Activated CD8-positive, alpha-beta memory T cell treated with anti-CD3 and anti-CD28 coated beads for 36 hours (primary cell): ENCODE results near the gene HSPA14. TPM values are rescaled to one million over a fixed set of nuclear protein-coding genes. Genes with fewer than 3 reads are reported as not detected.
"Not testable (repeated sequence)": the region's sequence is repeated elsewhere in the genome, so short reads cannot be mapped to it uniquely, and the experiment has no call there.

Experiments
- CTCF ChIA-PET: fragments of 350-600 bp; sonication (Branson Sonifier 250); formaldehyde crosslinking; loops from one replicate; lab custom pipeline; 2021; ENCODE audit warnings: antibody characterized with exemption; lab: Charles Lee
- POLR2A ChIA-PET: fragments of 350-600 bp; sonication (Branson Sonifier 250); formaldehyde crosslinking; loops from one replicate; lab custom pipeline; 2021; ENCODE audit warnings: antibody characterized with exemption; lab: Charles Lee
- total RNA-seq, 2 experiments: library from RNA; stranded (reverse); gene quantifications; one replicate each; pipeline ENCODE4 v1.2.3, GENCODE V29; 2021

Gene HSPA14, protein sequence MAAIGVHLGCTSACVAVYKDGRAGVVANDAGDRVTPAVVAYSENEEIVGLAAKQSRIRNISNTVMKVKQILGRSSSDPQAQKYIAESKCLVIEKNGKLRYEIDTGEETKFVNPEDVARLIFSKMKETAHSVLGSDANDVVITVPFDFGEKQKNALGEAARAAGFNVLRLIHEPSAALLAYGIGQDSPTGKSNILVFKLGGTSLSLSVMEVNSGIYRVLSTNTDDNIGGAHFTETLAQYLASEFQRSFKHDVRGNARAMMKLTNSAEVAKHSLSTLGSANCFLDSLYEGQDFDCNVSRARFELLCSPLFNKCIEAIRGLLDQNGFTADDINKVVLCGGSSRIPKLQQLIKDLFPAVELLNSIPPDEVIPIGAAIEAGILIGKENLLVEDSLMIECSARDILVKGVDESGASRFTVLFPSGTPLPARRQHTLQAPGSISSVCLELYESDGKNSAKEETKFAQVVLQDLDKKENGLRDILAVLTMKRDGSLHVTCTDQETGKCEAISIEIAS
- total RNA-seq = 10 to 100 TPM; 43.1 to 46.0 TPM

DNA sequence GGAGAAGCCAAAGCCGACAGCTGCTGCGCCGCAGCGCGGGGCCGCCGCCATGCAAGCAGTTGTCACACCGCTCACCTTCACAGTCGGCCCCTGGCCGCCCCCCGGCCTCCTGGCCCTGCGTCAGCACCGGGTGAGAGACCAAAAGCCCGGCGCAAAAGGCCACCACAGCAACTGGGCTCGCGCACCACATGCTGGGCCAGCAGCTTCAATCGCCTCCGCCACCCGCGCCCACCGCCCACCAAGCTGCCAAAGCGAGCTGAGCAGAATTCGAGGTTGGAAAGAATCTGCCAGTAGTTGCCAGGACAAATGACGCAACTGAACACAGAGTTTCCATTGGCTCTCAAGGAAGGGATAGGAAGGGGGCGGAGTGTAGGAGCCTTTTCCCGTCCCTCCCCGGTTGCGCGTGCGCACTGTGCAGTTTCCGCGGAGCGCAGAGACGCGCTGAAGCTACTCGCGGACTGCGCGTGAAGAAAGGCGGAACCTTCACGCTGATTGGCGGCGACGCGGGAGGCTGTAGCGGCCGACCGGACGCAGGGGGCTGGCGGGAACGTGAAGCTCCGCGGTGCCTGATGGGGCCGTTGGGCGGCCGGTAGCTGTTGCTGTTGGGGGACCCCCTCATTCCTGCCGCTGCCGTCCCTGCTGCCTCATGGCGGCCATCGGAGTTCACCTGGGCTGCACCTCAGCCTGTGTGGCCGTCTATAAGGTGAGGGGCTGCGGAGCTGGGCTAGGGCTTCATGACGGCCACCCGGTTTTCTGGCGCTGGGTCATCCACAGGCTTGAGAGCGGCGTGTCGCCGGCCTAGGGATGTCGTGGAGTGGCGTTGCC lies at the start of gene HSPA14, which contains the start of the genes CDNF and MSANTD7:
Gene HSPA14, plus strand, starts transcription at position 550 of the 825 bp plus-strand sequence. Its CDS starts 97 bp downstream, at position 647.
Gene CDNF, minus strand, starts transcription at position 281 of the 825 bp plus-strand sequence. Its CDS starts 91 bp downstream, at position 190.
Gene MSANTD7, plus strand, starts transcription at position 550 of the 825 bp plus-strand sequence. CDS start 3,979 bp downstream, outside the sequence.
- ChIA-PET CTCF (interaction anchor here (0.8 to 1.6 kb wide), 5 partner anchors 116 to 300 kb away, joined by 3 to 7 read pairs (median 3); partner anchors contain the start of gene DCLRE1C), POLR2A (interaction anchor here (0.5 to 3.4 kb wide), 12 partner anchors 40 to 652 kb away, joined by 3 to 29 read pairs (median 3); partner anchors contain the start of genes DCLRE1C, MEIG1 and SUV39H2)

DNA sequence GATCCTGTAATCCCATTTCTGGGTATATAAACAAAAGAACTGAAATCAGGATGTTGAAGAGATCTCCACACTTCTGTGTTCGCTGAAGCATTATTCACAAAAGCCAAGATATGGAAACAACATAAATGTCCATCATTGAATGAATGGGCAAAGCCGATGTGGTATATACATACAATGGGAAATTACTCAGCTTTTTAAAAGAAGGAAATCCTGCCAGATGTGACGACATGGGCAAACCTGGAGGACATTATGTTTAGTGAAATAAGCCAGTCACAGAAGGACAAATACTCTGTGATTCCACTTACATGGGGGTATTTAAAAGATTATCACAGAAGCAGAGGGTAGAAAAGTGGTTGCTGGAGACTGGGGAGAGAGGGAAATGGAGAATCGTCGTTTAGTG lies 39.5 kb upstream of the HSPA14 start:
- POLR2A ChIA-PET = no interaction called here

DNA sequence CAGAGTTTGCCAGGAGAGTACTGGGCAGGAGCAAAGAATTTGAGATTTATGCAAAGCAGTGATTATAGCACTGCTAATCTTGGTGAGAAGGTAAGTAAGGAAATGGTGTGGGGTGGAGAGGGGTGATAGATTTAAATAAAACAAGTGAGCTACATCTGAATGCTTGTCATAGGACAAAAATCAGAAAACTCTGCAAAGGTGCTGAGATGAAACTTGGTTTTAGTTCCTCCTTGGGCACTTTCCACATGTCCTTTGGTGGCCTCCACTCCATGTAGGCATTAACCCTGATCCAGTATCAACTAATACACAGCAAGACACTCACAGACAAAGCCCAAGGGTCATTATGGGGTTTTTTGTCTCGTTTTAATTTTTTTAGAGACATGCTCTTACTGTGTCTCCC lies 37.7 kb upstream of the HSPA14 start:
- ChIA-PET CTCF (no interaction called here), POLR2A (no interaction called here)

More for the DNA sequence above, 39.5 kb upstream of the HSPA14 start:
- CTCF ChIA-PET = no interaction called here

DNA sequence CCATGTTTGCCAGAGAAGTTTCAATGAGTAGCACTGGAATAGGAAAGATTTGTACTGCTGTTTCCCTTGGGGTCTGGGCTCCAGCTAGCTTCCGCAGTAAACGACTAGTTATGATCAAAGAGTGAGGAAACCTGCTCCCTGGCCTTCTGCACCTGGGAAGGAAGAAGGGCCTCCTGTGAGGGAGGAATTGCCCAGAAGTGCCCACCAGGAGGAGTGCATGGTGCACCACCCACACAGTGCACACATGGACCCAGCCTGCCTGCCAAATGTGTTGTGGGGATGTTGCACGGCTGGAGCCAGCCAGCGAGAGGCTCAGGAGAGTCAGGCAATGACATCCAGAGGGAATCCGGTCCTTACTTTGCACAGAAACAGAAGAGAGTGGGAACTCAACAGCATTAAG lies 36.4 kb upstream of the HSPA14 start:
- ChIA-PET CTCF (no interaction called here), POLR2A (no interaction called here)

DNA sequence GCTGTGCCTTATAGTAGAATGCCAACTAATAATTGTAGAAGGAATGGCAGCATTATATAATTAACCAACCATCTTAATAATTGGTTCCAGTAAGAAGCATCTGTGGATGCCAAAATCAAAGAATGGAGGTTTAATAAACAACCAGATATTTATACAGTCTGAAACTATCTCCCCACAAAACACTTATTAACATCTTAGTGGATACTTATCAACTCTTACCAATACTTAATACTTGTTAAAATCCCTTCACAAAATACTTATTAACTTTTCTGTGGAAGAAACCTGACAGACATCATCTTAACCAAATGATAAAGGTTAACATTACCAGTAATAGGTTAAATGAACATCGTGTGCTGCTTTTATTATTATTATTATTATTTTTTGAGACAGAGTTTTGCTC lies 34.3 kb upstream of the HSPA14 start:
- CTCF ChIA-PET = no interaction called here
- POLR2A ChIA-PET = no interaction called here

DNA sequence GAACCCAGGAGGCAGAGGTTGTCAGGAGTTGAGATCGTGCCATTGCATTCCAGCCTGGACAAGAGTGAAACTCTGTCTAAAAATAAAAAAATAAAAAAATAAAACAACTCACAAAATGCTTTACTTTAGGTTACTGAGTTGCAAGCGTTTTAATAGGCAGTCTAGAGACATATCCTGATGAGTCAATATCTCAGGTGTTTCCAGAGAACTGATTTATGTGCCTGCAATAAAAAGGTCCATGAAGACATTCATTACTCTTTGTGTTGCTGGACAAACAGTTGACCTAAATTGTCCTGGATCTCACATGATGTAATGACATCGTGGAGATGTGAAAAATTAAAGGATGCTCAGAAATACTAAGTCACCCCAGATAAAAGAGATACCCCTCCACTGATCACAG lies 31.8 kb upstream of the HSPA14 start:
- ChIA-PET POLR2A (no interaction called here), CTCF (no interaction called here)

DNA sequence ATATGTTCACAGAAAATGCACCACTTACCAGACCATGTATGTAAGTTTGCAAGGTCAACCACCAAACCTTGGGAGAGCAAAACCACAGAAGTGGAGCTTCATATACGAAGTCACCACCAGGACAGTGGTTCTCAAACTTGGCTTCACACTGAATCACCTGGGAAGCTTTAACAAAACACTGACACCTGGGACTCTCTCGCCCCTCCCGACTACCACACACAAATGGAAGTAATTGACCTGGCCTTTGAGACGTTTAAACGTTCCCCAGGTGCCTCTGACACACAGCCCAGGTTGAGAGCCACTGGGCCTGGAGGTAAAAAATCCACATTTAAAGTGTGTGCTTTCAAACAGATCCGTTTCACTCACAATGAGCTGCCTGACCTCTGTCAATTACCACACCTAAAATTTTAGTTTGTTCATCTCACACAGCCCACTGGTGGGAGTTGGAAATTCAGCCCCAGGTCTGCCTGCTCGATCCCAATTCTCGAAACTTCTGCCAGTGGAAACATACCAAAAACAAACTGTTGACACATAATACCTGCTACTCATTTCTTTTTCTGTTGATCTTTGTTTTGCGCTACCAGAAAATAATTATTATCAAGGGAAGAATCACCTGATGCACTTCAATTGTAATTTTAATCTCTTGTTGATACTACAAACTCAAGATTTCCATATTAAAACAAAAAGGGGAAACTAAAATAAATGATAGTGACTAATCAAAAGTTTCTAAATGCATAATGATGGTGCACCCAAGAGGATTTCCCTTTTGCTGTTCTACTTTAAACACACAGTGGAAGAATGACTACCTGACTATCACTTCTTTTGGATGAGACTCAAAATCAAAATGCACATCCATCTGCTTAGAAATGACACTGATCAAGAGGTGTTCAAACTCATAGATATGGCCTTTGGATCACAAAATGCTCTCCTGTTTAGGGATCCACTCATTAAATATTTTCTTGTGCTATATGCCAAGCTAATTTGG lies 26.8 kb upstream of the HSPA14 start:
- ChIA-PET CTCF (interaction anchor here (1.3 kb wide), 1 partner anchor 314 kb away, joined by 4 read pairs; no protein-coding TSS in a partner anchor), POLR2A (no interaction called here)

DNA sequence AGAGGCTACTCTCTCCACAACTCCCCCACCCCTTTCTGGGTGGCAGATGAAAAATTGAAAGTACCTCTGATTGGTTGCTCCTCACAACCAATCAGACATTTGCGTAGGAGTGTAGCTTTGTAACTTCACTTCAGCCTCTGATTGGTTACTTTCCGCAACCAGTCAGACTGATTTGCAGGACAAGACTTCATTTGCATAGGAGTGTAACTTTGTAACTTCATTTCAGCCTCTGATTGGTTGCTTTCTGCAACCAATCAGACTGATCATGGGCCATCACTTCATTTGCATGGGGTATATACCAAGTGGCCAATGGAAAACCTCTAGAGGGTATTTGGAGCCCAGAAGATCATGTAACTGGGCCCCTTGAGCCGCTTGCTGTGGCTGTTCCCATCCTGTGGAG lies 25.8 kb upstream of the HSPA14 start:
- CTCF ChIA-PET = no interaction called here
- POLR2A ChIA-PET = no interaction called here

DNA sequence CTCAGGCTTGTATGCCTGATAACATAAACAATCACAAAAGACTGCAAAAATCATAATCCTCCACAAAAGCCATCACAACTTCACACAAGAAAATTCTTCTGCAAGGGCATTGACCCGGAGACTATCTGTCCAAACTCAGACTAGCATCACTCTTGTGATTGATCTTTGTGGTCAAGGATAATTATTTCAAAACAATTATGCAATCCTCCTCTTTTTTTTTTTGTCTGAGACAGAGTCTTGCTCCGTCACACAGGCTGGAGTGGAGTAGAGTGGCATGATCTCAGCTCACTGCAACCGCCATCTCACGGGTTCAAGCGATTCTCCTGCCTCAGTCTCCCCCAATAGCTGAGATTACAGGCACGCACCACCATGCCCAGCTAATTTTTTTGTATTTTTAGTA lies 22.4 kb upstream of the HSPA14 start:
- ChIA-PET POLR2A (no interaction called here), CTCF (interaction anchor here (0.7 kb wide), 1 partner anchor 187 kb away, joined by 3 read pairs; no protein-coding TSS in a partner anchor)

DNA sequence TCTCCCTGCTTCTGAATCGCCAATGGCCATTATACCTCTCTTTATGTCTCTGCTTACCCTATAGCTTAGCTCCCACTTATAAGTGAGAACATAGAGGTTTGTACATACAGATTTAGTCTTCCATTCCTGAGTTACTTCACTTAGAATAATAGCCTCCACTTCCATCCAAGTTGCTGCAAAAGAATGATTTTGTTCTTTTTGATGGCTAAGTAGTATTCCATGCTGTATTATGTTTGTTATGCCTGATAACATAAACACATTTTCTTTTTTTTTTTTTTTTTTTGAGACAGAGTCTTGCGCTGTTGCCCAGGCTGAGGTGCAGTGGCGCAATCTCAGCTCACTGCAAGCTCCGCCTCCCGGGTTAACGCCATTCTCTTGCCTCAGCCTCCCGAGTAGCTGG lies 21.4 kb upstream of the HSPA14 start:
- CTCF ChIA-PET, POLR2A ChIA-PET: not testable (repeated sequence)

DNA sequence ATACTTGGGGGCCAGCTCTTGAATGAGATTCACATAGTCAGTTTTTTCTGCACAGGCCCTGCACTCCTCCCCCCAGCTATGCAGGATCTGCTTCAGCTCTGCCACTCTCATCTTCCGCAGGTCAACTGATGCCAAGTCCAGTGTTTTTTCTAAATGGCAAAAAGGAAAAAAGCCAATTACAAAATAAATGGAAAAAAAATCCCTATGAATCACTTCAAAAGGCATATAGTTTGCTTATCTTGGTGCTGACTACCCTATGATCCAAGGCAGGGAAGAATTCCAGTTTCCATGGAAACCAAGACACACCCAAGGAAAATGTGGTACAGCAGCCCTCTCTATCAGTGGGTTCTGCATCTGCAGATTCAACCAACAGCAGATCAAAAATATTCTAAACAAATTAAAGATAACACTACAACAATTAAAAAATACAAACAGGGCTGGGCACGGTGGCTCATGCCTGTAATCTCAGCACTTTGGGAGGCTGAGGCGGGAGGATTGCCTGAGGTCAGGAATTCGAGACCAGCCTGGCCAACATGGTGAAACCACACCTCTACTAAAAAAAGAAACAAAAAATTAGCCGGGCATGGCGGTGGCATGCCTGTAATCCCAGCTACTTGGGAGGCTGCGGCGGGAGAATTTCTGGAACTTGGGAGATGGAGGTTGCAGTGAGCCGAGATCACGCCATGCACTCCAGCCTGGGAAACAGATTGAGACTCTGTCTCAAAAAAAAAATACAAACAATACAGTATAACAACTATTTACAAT lies 17.9 kb upstream of the HSPA14 start:
- CTCF ChIA-PET = interaction anchor here (0.7 to 0.9 kb wide), 3 partner anchors 42 to 285 kb away, joined by 3 read pairs; no protein-coding TSS in a partner anchor

DNA sequence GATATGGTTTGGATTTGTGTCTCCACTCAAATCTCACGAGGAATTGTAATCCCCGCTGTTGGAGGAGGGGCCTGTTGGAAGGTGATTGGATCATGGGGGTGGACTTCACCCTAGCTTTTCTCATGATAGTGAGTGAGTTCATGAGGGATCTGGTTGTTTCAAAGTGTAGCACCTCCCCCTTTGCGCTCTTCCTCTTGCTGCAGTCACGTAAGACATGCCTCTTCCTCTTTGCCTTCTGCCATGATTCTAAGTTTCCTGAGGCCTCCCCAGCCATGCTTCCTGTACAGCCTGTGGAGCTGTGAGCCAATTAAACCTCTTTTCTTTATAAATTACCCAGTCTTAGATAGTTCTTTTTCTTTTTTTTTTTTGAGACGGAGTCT lies 17.3 kb upstream of the HSPA14 start:
- ChIA-PET CTCF (interaction anchor here (0.7 kb wide), 2 partner anchors 41 to 259 kb away, joined by 3 read pairs; no protein-coding TSS in a partner anchor), POLR2A (no interaction called here)

More for the DNA sequence above, 17.9 kb upstream of the HSPA14 start:
- POLR2A ChIA-PET = no interaction called here

DNA sequence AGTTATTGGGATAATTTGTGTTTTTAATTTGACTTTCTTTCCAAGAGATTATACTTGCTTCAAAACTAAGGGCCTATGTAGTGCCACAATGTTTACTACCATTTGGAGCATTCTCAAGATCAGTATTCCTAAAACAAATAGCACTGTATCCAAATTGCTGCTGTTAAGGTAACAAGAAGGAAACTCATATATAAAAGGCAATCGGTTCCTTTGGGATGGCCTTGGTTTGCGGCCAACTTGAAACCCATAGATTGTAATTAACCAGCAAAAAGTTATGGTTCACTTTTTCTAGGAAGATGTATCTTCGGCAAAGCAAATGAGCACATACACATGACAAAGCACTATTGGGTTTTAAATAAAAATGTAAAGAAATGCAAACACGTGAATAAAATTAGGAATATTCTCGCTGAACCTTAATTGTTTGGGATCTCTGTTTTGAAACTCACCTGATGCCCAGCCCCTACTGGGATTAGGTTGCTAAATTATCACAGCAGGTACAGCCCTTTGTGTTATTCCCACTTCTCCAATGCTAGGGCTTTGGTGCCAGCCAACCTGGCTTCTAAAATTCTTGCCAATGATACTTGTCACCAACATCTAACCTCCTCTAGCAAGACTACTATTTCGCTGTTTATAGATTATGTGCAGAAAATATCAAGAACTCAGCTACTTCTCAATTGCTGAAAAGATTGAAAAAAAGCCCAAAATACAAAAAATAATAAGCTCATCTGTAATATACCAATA lies 16.3 kb upstream of the HSPA14 start:
- ChIA-PET CTCF (interaction anchor here (0.6 to 2.5 kb wide), 4 partner anchors 15 to 636 kb away, joined by 4 to 7 read pairs (median 6); no protein-coding TSS in a partner anchor), POLR2A (no interaction called here)

DNA sequence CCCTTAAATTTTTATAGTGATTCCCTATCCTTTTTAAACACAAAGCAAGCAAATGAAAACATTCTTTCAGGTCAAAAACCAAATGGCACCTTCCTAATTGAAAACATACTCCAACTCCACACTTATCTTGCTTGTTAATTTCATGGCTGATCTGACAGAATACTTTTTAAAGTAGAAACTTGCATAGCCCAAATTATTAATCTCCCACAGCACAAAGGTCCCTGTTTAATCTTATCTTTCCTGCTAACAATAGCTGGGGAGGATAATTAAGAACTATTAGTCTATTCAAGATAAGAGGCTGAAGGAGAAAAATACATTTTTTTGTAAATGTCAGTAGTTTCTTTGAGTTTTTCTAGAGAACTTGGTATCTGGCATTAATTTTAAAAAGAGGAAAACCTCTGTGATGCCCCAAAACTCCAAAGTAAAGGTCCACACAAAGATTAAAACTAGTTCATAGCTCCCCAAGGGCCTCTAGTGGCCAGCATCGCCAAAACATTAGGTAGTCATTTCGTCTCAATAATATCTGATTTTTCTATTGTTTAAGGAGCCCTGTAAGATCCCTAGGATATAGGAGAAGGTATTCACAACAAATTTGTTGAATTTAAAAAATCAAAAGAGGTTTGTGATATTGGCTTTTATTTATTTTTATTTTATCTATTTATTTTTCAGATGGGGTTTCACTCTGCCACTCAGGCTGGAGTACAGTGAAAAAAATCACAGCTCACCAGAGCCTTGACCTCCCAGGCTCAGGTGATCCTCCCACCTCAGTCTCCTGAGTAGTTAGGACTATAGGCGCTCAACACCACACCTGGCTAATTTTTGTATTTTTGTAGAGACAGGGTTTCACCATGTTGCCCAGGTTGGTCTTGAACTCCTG lies 15.0 kb upstream of the HSPA14 start:
- ChIA-PET POLR2A (no interaction called here), CTCF (interaction anchor here (0.8 to 2.5 kb wide), 8 partner anchors 9 to 324 kb away, joined by 3 to 7 read pairs (median 4); no protein-coding TSS in a partner anchor)

DNA sequence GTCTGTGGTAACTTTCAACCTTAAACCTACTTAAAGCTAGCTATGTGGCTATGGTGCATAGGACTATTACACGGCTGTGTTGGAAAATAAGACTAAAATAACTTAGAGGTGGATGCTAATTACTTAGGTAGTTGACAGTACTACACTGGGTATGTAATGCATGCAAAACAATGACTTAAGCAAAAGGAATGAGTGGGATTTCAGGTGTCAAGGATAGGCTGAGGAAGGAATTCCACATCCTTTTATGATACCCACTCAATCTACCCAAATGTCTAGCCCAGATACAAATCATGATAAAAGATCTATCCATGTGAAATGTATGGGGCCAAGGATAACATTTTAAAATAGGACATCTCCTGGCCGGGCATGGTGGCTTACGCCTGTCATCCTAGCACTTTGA lies 14.1 kb upstream of the HSPA14 start:
- POLR2A ChIA-PET = no interaction called here
- CTCF ChIA-PET = interaction anchor here (0.8 to 2.5 kb wide), 2 partner anchors 10 to 283 kb away, joined by 4 to 7 read pairs; no protein-coding TSS in a partner anchor
